GM18907 (cell line): Measurements from ENCODE around the gene BEGAIN.

Experiments used
- ATAC-seq: cut with Tn5 transposase; IDR thresholded peaks from one replicate; pipeline ENCODE4 v1.9.1; 2021; ENCODE audit warnings: mild to moderate bottlenecking, moderate library complexity; ENCODE audit not compliant: unreplicated experiment

Gene BEGAIN

GRCh38 chr14:100584056-100585031 lies 2.9 kb downstream of the BEGAIN start:
- no peak for ATAC-seq

- ATAC-seq: no peak
These were observed 4.0 kb downstream of the BEGAIN start for GRCh38 chr14:100583245-100583644.

GRCh38 chr14:100582496-100583165 lies 4.6 kb downstream of the BEGAIN start:
- ATAC-seq: no peak

- ATAC-seq: no peak
These were observed 5.7 kb downstream of the BEGAIN start for GRCh38 chr14:100581228-100582145.

GRCh38 chr14:100580316-100581227 lies 6.6 kb downstream of the BEGAIN start:
- ATAC-seq: no peak

GRCh38 chr14:100578552-100578951 lies 8.7 kb downstream of the BEGAIN start:
- ATAC-seq: no peak

- no peak for ATAC-seq
These were observed 9.2 kb downstream of the BEGAIN start for GRCh38 chr14:100577986-100578431.

- ATAC-seq: no peak
These were observed 9.8 kb downstream of the BEGAIN start for GRCh38 chr14:100577321-100577985.

GRCh38 chr14:100576091-100577085 lies 10.8 kb downstream of the BEGAIN start:
- ATAC-seq: no peak

- ATAC-seq: no peak
These were observed 11.8 kb downstream of the BEGAIN start for GRCh38 chr14:100575266-100575995.

GRCh38 chr14:100574642-100575031 lies 12.6 kb downstream of the BEGAIN start:
- ATAC-seq: no peak

- ATAC-seq: no peak
These were observed 13.2 kb downstream of the BEGAIN start for GRCh38 chr14:100573757-100574641.

GRCh38 chr14:100573002-100573756 lies 14.0 kb downstream of the BEGAIN start:
- no peak for ATAC-seq

GRCh38 chr14:100572543-100572942 lies 14.7 kb downstream of the BEGAIN start:
- ATAC-seq: no peak

- no peak for ATAC-seq
These were observed 15.4 kb downstream of the BEGAIN start for GRCh38 chr14:100571837-100572236.
